B cell (primary cell): ENCODE results near the gene ZNF839. TPM values are rescaled to one million over a fixed set of nuclear protein-coding genes. Genes with fewer than 3 reads are reported as not detected.

Source experiments
- ATAC-seq: fragments of 200-7000 bp; cut with Tn5 transposase; one replicate; pipeline ENCODE4 v1.10.0; 2021; ENCODE audit warnings: low read depth, mild to moderate bottlenecking, moderate number of reproducible peaks, moderate library complexity
- CTCF ChIA-PET: fragments of 350-600 bp; sonication (Branson Sonifier 250); formaldehyde crosslinking; loops from one replicate; lab custom pipeline; 2021; ENCODE audit warnings: antibody characterized with exemption, inconsistent platforms; lab: Charles Lee
- POLR2A ChIA-PET: fragments of 350-600 bp; sonication (Branson Sonifier 250); formaldehyde crosslinking; loops from one replicate; lab custom pipeline; 2021; ENCODE audit warnings: antibody characterized with exemption; lab: Charles Lee
- DNase-seq: peaks from one replicate; pipeline ENCODE4 v3.0.0; 2013
- H2AFZ ChIP-seq: 2 replicates; pipeline ENCODE4 v1.6.1; 2012; ENCODE audit warnings: mild to moderate bottlenecking, low read depth, low read length; ENCODE audit not compliant: insufficient read depth, poor library complexity, severe bottlenecking
- H3K27ac ChIP-seq, 2 donors: 1 replicate in 1 of 2; 2 replicates in 1 of 2; pipeline ENCODE4 v1.5.1; 2012 to 2013; ENCODE audit warnings: low read length in 2 of 2, mild to moderate bottlenecking in 2 of 2, moderate library complexity in 1 of 2
- H3K27me3 ChIP-seq, 4 experiments: fragments of 200-600 bp in 1 of 4; sonication (generic) in 1 of 4; replicated peaks in 1 of 4; 1 replicate in 2 of 4; 2 replicates in 2 of 4; pipeline versions ENCODE4 v1.6.1 to v1.7.0; 2013 to 2016; ENCODE audit warnings: low read length in 3 of 4, mild to moderate bottlenecking in 2 of 4, mixed read lengths in 1 of 4, moderate library complexity in 1 of 4; ENCODE audit not compliant: insufficient read depth in 4 of 4, control insufficient read depth in 3 of 4; ENCODE audit errors: control extremely low read depth in 1 of 4
- H3K36me3 ChIP-seq, 2 experiments: replicated peaks in 1 of 2; 1 replicate in 1 of 2; 2 replicates in 1 of 2; pipeline versions ENCODE4 v1.6.1 to v1.7.1; 2013; ENCODE audit warnings: low read length in 1 of 2; ENCODE audit not compliant: insufficient read depth in 2 of 2, control insufficient read depth in 1 of 2; ENCODE audit errors: control extremely low read depth in 1 of 2, extremely low read depth in 1 of 2
- H3K4me1 ChIP-seq, 2 donors: fragments of 200-600 bp in 1 of 2; sonication (generic) in 1 of 2; 1 replicate in 1 of 2; 2 replicates in 1 of 2; pipeline versions ENCODE4 v1.5.1 to v1.6.1; 2013 to 2017; ENCODE audit warnings: low read length in 2 of 2; ENCODE audit not compliant: control insufficient read depth in 2 of 2, insufficient read depth in 2 of 2
- H3K4me2 ChIP-seq: replicated peaks from 2 replicates; pipeline ENCODE3; 2012; ENCODE audit warnings: mild to moderate bottlenecking, low read depth, low read length; ENCODE audit not compliant: poor library complexity, severe bottlenecking
- H3K4me3 ChIP-seq, 5 experiments: fragments of 200-600 bp in 1 of 5; sonication (generic) in 1 of 5; 1 replicate in 3 of 5; 2 replicates in 2 of 5; pipeline versions ENCODE4 v1.5.1 to v1.7.0; 2011 to 2016; ENCODE audit warnings: low read length in 4 of 5, mild to moderate bottlenecking in 4 of 5, low read depth in 2 of 5, control low read depth in 1 of 5, moderate library complexity in 1 of 5; ENCODE audit not compliant: insufficient read depth in 1 of 5; ENCODE audit errors: control extremely low read depth in 1 of 5, extremely low read depth in 1 of 5
- H3K79me2 ChIP-seq: fragments of 200-600 bp; sonication (generic); one replicate; pipeline ENCODE4 v1.6.0; 2016; ENCODE audit warnings: low read length; ENCODE audit not compliant: control insufficient read depth, insufficient read depth
- H3K9ac ChIP-seq: fragments of 200-600 bp; sonication (generic); 2 replicates; pipeline ENCODE4 v1.6.1; 2017; ENCODE audit warnings: mild to moderate bottlenecking, low read length, moderate library complexity
- H3K9me3 ChIP-seq, 3 donors: one replicate each; pipeline versions ENCODE4 v1.6.1 to v1.7.1; 2013; ENCODE audit warnings: low read length in 2 of 3; ENCODE audit not compliant: control insufficient read depth in 2 of 3, insufficient read depth in 1 of 3; ENCODE audit errors: control extremely low read depth in 1 of 3
- H4K20me1 ChIP-seq: 2 replicates; pipeline ENCODE4 v1.6.0; 2012; ENCODE audit warnings: mild to moderate bottlenecking, low read length; ENCODE audit not compliant: insufficient read depth, control insufficient read depth, poor library complexity, severe bottlenecking
- H3K27ac Mint-ChIP-seq: one replicate; pipeline ENCODE4 v1.8.0; 2021; ENCODE audit warnings: mixed read lengths
- H3K27me3 Mint-ChIP-seq: one replicate; pipeline ENCODE4 v1.8.0; 2021; ENCODE audit warnings: mixed read lengths
- H3K4me1 Mint-ChIP-seq: one replicate; pipeline ENCODE4 v1.8.0; 2021; ENCODE audit warnings: mixed read lengths
- H3K4me3 Mint-ChIP-seq: one replicate; pipeline ENCODE4 v1.8.0; 2021; ENCODE audit warnings: mixed read lengths
- H3K9me3 Mint-ChIP-seq: one replicate; pipeline ENCODE4 v1.8.0; 2022; ENCODE audit warnings: mixed read lengths; ENCODE audit not compliant: insufficient read depth
- CTCF ChIP-seq: fragments of 200-600 bp; IDR thresholded peaks from one replicate; pipeline ENCODE4 v1.8.0; 2022; ENCODE audit warnings: antibody characterized with exemption, mild to moderate bottlenecking
- EZH2 ChIP-seq: IDR thresholded peaks from 2 replicates; pipeline ENCODE4 v1.6.1; 2012; ENCODE audit warnings: borderline replicate concordance, low read depth, mild to moderate bottlenecking, moderate library complexity, low read length; ENCODE audit not compliant: insufficient read depth, poor library complexity, severe bottlenecking
- WGBS: methylation state at CpG from one replicate; pipeline ENCODE4 v1.1.5; 2013; ENCODE audit warnings: missing lambda C conversion rate; ENCODE audit not compliant: insufficient coverage; 5-methylcytosine and 5-hydroxymethylcytosine counted together
- intact Hi-C: fragments of 100-400 bp; cut with micrococcal nuclease; formaldehyde crosslinking; loops from one replicate; pipeline ENCODE4 v1.10.0; 2022
- polyA plus RNA-seq: library from polyadenylated mRNA; depleted of rRNA; stranded (reverse); fragments of >200 nt; gene quantifications from 2 replicates; pipeline ENCODE4 v1.2.3, GENCODE V29; 2012
- total RNA-seq, 2 donors: library from RNA; stranded (reverse); fragments of 120-200 nt in 1 of 2; gene quantifications; 1 replicate in 1 of 2; 2 replicates in 1 of 2; pipeline versions ENCODE4 v1.2.3 to v1.2.4, GENCODE V29; 2013 to 2022

Gene ZNF839
- total and polyA plus RNA-seq, 2 donors (not counting 1 experiment from before 2014, with no cell fraction given) = 22.8 to 28.8 TPM

- H2AFZ ChIP-seq = no peak overlapping the region
- H3K4me3 Mint-ChIP-seq = no peak overlapping the region
- H3K9me3 Mint-ChIP-seq = peaks cover 1% of the 10 kb centered on the region
- H3K4me1 ChIP-seq = no peaks in the 10 kb centered on the region
- H3K9me3 ChIP-seq = no peaks in the 10 kb centered on the region
- CTCF ChIA-PET = no interaction called here
- H3K79me2 ChIP-seq = no peaks in the 10 kb centered on the region
- TF ChIP-seq EZH2 (no peak), CTCF (no peak)
- H3K4me3 ChIP-seq = no peak overlapping the region
- H3K4me2 ChIP-seq = no peak overlapping the region
- WGBS = 100% methylated on average over 1 of the region's 2 CpGs
- intact Hi-C loops = no loop called here
- H3K27me3 Mint-ChIP-seq = no peaks in the 10 kb centered on the region
- H3K9ac ChIP-seq = no peak overlapping the region
- H3K4me1 Mint-ChIP-seq = no peaks in the 10 kb centered on the region
- no peak for ATAC-seq
- H3K27ac ChIP-seq = no peak overlapping the region
- H4K20me1 ChIP-seq = no peaks in the 10 kb centered on the region
- no peaks in the 10 kb centered on the region for H3K27me3 ChIP-seq
- H3K27ac Mint-ChIP-seq = no peak overlapping the region
- H3K36me3 ChIP-seq = no peaks in the 10 kb centered on the region
- POLR2A ChIA-PET = no interaction called here
- no peak for DNase-seq
These were observed 34.4 kb upstream of the ZNF839 start for GRCh38 chr14:102285106-102285505.

GRCh38 chr14:102288139-102288538, 31.4 kb upstream of the ZNF839 start:
- no peak for TF ChIP-seq CTCF
- no peak for TF ChIP-seq EZH2
- Mint-ChIP-seq H3K9me3 (peaks cover 1% of the 10 kb centered on the region), H3K27ac (no peak overlapping the region), H3K4me1 (no peaks in the 10 kb centered on the region), H3K4me3 (no peak overlapping the region), H3K27me3 (peaks cover 3% of the 10 kb centered on the region)
- H3K27ac ChIP-seq = no peak overlapping the region
- H3K4me1 ChIP-seq = no peaks in the 10 kb centered on the region
- H3K4me2 ChIP-seq = no peak overlapping the region
- intact Hi-C loops = no loop called here
- no peak for DNase-seq
- WGBS = no CpG with 5 or more reads among the region's 2 CpGs
- no peak overlapping the region for H3K4me3 ChIP-seq
- no peaks in the 10 kb centered on the region for H3K27me3 ChIP-seq
- no peaks in the 10 kb centered on the region for H3K9me3 ChIP-seq
- no peaks in the 10 kb centered on the region for H3K36me3 ChIP-seq
- no peak overlapping the region for H3K9ac ChIP-seq
- no peaks in the 10 kb centered on the region for H4K20me1 ChIP-seq
- no peak overlapping the region for H2AFZ ChIP-seq
- CTCF ChIA-PET = no interaction called here
- POLR2A ChIA-PET = no interaction called here
- no peaks in the 10 kb centered on the region for H3K79me2 ChIP-seq
- no peak for ATAC-seq
